PC-3 (cell line): Measurements from ENCODE around the gene ACTG1. TPM values are rescaled to one million over a fixed set of nuclear protein-coding genes. Genes with fewer than 3 reads are reported as not detected.

ENCODE experiments used
- ATAC-seq: fragments of 200-7000 bp; cut with Tn5 transposase; 2 replicates; pipeline ENCODE4 v1.9.1; 2020; ENCODE audit warnings: mild to moderate bottlenecking, moderate library complexity
- BruUV-seq: library from RNA; stranded (reverse); fragments of 400-500 nt; replicated peaks from 2 replicates; lab custom pipeline; 2021; lab: Mats Ljungman, UMichigan
- CTCF ChIA-PET: fragments of 300-600 bp; sonication (Branson Sonifier 250); formaldehyde crosslinking; loops from one replicate; lab custom pipeline; 2022; ENCODE audit warnings: antibody characterized with exemption; lab: Charles Lee
- POLR2A ChIA-PET: fragments of 300-600 bp; sonication (Branson Sonifier 250); formaldehyde crosslinking; loops from one replicate; lab custom pipeline; 2022; ENCODE audit warnings: antibody characterized with exemption; ENCODE audit not compliant: unreplicated experiment; lab: Charles Lee
- DNase-seq: peaks from one replicate; pipeline ENCODE4 v3.0.0-alpha.2; 2015
- H2AFZ ChIP-seq: fragments of 300-600 bp; sonication (generic); 2 replicates; pipeline ENCODE4 v1.6.0; 2016; ENCODE audit warnings: antibody characterized with exemption, low read length
- H3F3A ChIP-seq: fragments of 300-600 bp; sonication (generic); one replicate; pipeline ENCODE4 v1.6.0; 2017; ENCODE audit warnings: antibody characterized with exemption, low read length, control low read depth, mild to moderate bottlenecking; ENCODE audit not compliant: unreplicated experiment
- H3K27ac ChIP-seq: fragments of 300-600 bp; sonication (generic); 2 replicates; pipeline ENCODE4 v1.5.1; 2016; ENCODE audit warnings: mild to moderate bottlenecking, low read length
- H3K27me3 ChIP-seq: fragments of 300-600 bp; sonication (generic); 2 replicates; pipeline ENCODE4 v1.6.1; 2016; ENCODE audit warnings: low read length, mixed read lengths
- H3K36me3 ChIP-seq: fragments of 300-600 bp; sonication (generic); 2 replicates; pipeline ENCODE4 v1.6.1; 2016; ENCODE audit warnings: low read depth, mixed run types, low read length, mixed read lengths
- H3K4me1 ChIP-seq: fragments of 300-600 bp; sonication (generic); 2 replicates; pipeline ENCODE4 v1.5.1; 2016; ENCODE audit warnings: low read length; ENCODE audit not compliant: insufficient read depth
- H3K4me2 ChIP-seq: fragments of 300-600 bp; sonication (generic); 2 replicates; pipeline ENCODE4 v1.6.0; 2016; ENCODE audit warnings: low read length
- H3K4me3 ChIP-seq: fragments of 300-600 bp; sonication (generic); 2 replicates; pipeline ENCODE4 v1.5.1; 2016; ENCODE audit warnings: mild to moderate bottlenecking, low read length, mixed read lengths
- H3K79me2 ChIP-seq: fragments of 300-600 bp; sonication (generic); 2 replicates; pipeline ENCODE4 v1.6.1; 2017; ENCODE audit warnings: low read length, mixed read lengths
- H3K9ac ChIP-seq: fragments of 300-600 bp; sonication (generic); 2 replicates; pipeline ENCODE4 v1.6.0; 2016; ENCODE audit warnings: mild to moderate bottlenecking, low read length
- H3K9me2 ChIP-seq: fragments of 300-600 bp; sonication (generic); replicated peaks from 2 replicates; pipeline ENCODE4 v1.6.1; 2016; ENCODE audit warnings: mixed run types, low read length, mixed read lengths
- H3K9me3 ChIP-seq: fragments of 300-600 bp; sonication (generic); 2 replicates; pipeline ENCODE4 v1.6.1; 2016; ENCODE audit warnings: low read length, mixed read lengths
- H4K20me1 ChIP-seq: fragments of 300-600 bp; sonication (generic); 2 replicates; pipeline ENCODE4 v1.6.1; 2016; ENCODE audit warnings: low read length, mixed read lengths
- EZH2 ChIP-seq: fragments of 300-600 bp; sonication (generic); IDR thresholded peaks from one replicate; pipeline ENCODE4 v1.6.1; 2017; ENCODE audit warnings: antibody characterized with exemption, mild to moderate bottlenecking, low read length; ENCODE audit not compliant: unreplicated experiment
- EZH2phosphoT487 ChIP-seq: fragments of 300-600 bp; sonication (generic); IDR thresholded peaks from 2 replicates; pipeline ENCODE4 v1.6.1; 2018; ENCODE audit warnings: mild to moderate bottlenecking, antibody characterized with exemption, low read length, borderline replicate concordance
- intact Hi-C: fragments of 100-400 bp; cut with micrococcal nuclease; formaldehyde crosslinking; loops from 2 replicates; pipeline ENCODE4 v1.9.0; 2023
- total RNA-seq: library from RNA; depleted of rRNA; stranded (reverse); fragments of >200 nt; gene quantifications from 2 replicates; pipeline ENCODE4 v1.2.3, GENCODE V29; 2014
- TF ChIP-seq, protein P1 (sequence below): fragments of 300-600 bp; sonication (generic); conservative IDR thresholded peaks from 2 replicates; pipeline ENCODE4 v1.5.1; 2017; ENCODE audit warnings: antibody characterized with exemption, low read depth, mild to moderate bottlenecking, low read length

Gene ACTG1
- total RNA-seq, 1 experiment from 2014 or later: 4,503 TPM

DNA sequence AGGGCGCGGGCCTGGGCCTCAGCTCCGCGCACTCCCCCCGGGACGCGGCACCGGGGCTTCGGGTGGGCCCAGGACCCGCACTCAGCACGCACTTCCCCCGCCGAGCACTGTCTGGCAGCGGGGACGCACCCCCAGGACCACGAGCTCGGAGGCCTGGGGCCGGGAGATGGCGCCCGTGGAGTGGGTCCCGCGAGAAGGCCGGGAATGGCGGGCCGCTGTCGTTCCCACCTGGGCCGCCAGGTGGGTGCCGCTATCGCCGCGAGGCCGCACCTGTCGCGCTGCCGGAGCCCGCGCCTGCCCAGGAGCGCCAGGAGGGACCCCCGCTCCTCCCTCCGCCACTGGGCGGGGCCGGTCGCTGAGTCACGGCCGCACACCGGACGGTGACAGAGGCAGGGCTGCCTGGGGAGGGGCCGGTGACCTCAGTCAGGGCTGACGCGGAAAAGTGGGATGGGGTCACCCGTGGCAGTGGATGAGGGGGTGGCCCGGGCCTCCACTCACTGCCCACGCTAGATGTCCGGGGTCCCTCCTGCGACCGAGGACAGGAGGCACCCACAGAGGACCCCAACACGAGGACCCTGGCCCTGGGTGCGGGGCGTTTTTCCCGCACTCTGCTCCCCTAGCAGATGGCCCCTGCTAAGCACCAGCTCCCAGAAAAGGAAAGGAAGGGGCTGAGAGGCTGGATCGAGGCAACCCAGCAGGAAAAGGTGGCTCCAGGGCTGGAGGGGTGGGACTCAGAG lies 6.9 kb upstream of the ACTG1 start:
- Histone ChIP-seq H2AFZ (peak overlapping the region; percentile 80), H3K27ac (peak overlapping the region; percentile 61), H3K4me2 (peak overlapping the region; percentile 99), H3F3A (no peaks in the 10 kb centered on the region), H3K79me2 (peaks cover 24% of the 10 kb centered on the region), H4K20me1 (no peaks in the 10 kb centered on the region), H3K9me3 (no peaks in the 10 kb centered on the region), H3K4me1 (peaks cover 37% of the 10 kb centered on the region), H3K9ac (peak overlapping the region; percentile 82), H3K27me3 (no peaks in the 10 kb centered on the region), H3K9me2 (no peaks in the 10 kb centered on the region), H3K36me3 (no peaks in the 10 kb centered on the region), H3K4me3 (peak overlapping the region; percentile 78)
- intact Hi-C loops: loop anchor here (10.0 kb wide), 1 partner anchor 125 kb away; the partner anchor contains the start of gene BAHCC1
- BruUV-seq: no TSS peak
- peak; percentile 90 for DNase-seq
- TF ChIP-seq EZH2phosphoT487 (no peak), EZH2 (no peak)
- TF ChIP-seq, protein P1, sequence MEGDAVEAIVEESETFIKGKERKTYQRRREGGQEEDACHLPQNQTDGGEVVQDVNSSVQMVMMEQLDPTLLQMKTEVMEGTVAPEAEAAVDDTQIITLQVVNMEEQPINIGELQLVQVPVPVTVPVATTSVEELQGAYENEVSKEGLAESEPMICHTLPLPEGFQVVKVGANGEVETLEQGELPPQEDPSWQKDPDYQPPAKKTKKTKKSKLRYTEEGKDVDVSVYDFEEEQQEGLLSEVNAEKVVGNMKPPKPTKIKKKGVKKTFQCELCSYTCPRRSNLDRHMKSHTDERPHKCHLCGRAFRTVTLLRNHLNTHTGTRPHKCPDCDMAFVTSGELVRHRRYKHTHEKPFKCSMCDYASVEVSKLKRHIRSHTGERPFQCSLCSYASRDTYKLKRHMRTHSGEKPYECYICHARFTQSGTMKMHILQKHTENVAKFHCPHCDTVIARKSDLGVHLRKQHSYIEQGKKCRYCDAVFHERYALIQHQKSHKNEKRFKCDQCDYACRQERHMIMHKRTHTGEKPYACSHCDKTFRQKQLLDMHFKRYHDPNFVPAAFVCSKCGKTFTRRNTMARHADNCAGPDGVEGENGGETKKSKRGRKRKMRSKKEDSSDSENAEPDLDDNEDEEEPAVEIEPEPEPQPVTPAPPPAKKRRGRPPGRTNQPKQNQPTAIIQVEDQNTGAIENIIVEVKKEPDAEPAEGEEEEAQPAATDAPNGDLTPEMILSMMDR: peak; percentile 70
- CTCF ChIA-PET: interaction anchor here (0.8 to 1.4 kb wide), 4 partner anchors 8 to 47 kb away, joined by 3 to 4 read pairs (median 3); partner anchors contain the start of genes FAAP100 and FSCN2
- POLR2A ChIA-PET: interaction anchor here (0.6 kb wide), 1 partner anchor 27 kb away, joined by 7 read pairs; no protein-coding TSS in a partner anchor
- ATAC-seq: peak; percentile 53

DNA sequence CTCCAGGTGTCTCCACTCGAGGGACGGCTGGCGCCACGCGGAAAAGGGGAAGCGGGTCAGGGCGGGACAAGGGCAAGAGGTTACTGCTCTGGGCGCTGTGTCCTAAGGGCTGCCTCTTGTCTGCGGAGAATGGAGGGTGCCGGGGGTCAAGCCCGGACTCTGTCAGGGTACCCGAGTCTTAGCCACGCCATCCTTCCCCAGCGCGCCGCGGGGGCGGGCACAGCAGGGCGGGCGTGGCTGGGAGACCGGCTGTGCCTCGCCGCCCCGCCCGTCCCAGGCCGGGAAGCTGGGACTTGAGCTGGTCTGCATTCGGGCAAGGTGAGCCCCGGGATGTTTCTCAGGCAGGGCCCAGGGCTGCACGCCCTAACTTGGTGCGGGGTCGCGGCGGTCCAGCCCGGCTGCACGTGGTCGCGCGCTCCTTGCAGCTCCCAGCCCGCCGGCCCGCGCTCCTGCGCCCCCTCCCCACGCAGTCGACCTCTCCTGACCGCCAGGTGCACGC lies 6.2 kb upstream of the ACTG1 start:
- Histone ChIP-seq H3K4me1 (peaks cover 41% of the 10 kb centered on the region), H3K9me3 (no peaks in the 10 kb centered on the region), H3K9ac (peak overlapping the region; percentile 82), H3K79me2 (peaks cover 29% of the 10 kb centered on the region), H3K4me3 (peak overlapping the region; percentile 78), H2AFZ (peak overlapping the region; percentile 80), H3K4me2 (peak overlapping the region; percentile 99), H3K36me3 (no peaks in the 10 kb centered on the region), H3K27ac (peak overlapping the region; percentile 61), H4K20me1 (no peaks in the 10 kb centered on the region), H3K9me2 (no peaks in the 10 kb centered on the region), H3F3A (no peaks in the 10 kb centered on the region), H3K27me3 (no peaks in the 10 kb centered on the region)
- POLR2A ChIA-PET: interaction anchor here (0.6 kb wide), 1 partner anchor 28 kb away, joined by 7 read pairs; no protein-coding TSS in a partner anchor
- no peak for TF ChIP-seq EZH2
- TF ChIP-seq, protein P1: no peak
- no peak for TF ChIP-seq EZH2phosphoT487
- BruUV-seq: no TSS peak
- intact Hi-C loops: loop anchor here (10.0 kb wide), 1 partner anchor 124 kb away; the partner anchor contains the start of gene BAHCC1
- CTCF ChIA-PET: interaction anchor here (0.6 to 1.4 kb wide), 5 partner anchors 9 to 48 kb away, joined by 3 to 9 read pairs (median 3); partner anchors contain the start of genes FAAP100 and FSCN2
- peak; percentile 62 for DNase-seq
- peak; percentile 46 for ATAC-seq
